HG03565 (cell line): ENCODE results near the gene ITGB6.
A peak's percentile ranks its signal among the peaks of the same experiment; 100 is the strongest.

Source experiments
- ATAC-seq: cut with Tn5 transposase; IDR thresholded peaks from one replicate; pipeline ENCODE4 v1.9.1; 2021; ENCODE audit warnings: mild to moderate bottlenecking, moderate library complexity; ENCODE audit not compliant: unreplicated experiment

The ITGB6 gene

DNA sequence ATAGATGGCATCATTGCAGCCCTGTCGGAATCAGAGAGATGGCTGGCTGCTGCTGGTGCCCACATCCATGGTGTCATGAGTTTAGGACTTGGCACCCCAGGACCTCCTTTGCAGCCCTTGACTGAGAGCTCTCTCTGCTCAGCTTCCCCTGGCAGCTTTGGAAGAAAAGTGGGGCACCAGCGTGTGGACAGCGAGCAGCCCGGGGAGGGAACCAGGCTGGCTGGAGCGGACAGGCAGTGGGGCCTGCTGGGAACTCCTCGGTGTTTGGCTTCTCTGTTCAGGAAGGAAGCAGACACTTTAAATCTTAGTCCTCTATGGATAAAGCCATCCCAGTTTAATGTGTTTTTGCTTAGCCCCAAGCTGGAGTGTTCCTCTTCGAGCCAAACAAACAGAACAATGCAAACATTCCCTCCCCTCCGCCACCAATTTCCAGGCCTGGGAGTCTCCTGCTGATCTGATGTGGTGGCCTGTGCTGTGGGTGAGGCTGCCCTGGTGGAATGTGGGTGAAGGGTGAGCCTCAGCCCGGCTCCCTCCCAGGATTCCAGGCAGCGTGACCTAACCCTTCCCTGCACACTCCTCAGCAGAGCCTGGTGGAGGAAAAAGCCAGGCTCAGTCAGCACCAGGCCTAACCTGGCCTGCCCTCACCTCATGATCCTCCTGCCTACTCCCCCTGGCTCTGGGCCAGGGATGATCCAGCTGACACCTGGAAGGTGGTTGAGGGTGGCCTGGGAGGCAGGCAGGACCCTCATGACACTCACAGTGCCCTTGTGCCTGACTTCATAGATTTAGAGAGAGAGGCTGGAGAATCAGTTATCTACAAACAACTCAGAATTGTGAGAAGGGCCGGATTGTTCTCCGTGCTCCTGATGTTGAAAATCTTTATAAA, 21.6 kb upstream of the ITGB6 start:
- no peak for ATAC-seq

DNA sequence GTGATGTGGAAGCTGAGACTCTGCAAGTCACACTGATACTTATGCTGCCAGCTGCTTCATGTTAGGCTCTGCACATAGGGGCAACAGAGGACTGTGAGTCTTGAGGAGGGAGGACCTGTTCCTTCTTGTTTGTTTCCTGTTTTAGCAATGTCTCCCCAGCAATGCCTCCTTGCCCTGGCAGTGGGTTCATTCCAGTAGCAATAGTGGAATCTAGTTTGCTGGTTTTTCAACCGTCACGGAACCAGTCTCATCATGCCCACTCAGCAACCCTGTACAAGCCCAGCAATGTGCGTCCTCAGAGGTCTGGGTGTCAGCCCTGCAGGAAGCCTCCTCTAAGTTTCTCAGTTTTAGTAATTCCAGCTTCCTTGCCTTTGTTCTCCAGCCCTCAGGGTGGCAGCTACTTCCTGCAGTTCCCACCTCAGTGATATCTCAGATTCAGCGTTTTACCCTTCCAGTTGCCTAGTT, 20.5 kb upstream of the ITGB6 start:
- ATAC-seq = no peak

DNA sequence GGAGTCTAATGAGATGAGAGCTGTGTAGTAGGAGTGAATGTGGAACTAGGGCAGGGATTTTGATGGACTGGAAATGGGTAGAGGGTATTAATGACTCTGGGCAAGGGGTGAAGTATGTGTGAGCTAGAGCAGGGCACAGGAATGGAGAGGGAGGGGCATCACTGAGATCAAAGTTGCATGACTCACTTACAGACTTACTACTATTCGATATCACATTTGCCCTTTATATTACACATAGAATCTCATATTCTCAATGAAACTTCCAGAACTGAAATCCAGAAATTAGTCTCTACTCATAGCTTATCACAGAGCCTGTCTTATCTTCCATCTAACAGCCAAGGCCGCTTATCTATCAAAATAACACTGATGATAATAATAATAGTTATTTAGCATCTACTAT, 20.0 kb upstream of the ITGB6 start:
- no peak for ATAC-seq

DNA sequence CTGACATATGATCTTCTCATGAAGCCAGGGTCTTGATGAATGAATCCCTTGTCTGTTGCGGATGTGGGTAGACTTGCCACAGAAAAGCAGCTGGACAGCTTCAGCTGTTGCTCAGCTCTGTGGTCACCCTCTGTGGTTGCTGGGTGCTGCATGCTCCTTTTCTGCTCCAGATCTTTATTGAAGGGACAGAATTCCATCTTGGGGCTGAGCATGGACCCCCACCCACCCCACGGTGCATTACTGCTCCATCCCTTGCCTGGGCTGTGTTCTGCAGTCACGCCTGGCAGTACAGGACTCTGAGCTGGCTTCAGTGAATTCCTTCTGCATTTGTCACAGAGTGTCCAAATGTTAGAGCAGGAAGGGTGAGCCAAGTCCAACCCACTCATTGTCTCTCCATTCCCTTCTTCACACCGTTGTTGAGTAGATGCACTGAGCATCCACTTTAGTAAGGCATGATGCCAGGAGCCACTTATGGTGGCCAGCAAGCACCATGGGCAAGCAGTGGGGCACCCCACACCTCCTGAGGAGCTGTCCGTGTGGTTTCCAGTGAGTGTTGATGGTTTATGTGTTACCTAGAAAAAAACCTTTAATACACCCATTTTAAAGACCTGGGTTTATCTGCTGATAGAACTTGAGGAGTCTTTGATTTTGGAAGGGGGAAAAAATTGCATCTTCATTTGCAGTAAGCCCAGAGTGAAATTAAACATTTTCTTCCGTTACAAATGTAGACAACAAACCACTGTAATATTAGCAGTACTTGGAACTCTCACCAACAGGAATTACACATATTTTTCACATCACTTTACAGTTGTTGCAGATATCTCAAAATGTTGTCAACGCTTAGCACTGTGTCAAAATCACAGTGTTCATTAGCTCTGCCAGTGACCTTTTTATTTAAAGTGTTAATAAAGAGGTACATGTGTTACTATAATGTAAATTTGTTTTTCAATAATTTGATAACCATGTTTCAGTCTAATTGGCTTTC, 14.7 kb upstream of the ITGB6 start:
- ATAC-seq = no peak

DNA sequence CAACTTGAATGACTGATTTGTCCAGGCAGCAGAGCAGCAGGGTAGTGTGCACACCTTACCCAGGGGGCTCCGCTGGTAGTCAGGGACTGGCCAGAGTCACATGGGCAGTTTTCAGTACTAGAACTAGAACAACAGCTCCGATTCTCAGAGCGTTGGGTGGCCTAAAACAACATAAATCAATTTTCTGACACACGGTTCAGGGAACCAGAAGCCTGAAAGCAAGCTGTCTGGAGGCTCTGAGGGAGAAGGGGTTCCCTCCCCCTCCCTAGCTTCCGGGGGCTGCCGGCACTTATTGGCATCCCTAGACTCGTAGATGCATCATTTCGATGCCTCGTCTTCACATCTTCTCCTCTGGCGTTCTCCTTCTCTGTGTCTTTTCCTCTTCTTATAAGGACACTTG, 13.4 kb upstream of the ITGB6 start:
- no peak for ATAC-seq

DNA sequence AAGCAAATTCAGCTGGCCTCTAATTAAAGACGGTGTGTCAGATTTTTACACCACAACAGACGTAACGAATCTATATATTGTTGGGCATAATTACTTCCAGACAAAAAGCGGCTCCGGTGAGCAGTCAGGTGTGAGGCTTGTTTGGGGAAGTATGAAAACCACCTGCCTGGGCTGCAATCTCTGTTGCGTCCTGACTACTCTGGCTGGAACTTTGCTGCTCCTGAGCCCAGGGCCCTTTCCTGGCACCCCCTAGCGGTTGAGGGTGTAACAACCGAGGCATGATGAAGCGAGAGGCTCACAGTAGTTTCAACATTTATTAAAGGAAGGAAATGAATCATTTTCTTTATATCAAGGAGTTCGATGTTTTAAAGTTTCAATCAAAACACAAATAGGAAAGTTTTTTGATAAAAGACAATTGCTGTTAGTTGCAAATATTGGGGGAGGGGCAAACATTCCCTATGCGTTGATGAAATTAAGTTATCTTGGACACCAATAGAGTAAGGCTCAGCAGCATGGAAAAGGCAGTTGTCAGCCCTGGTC, 10.6 kb upstream of the ITGB6 start:
- peak; percentile 92 for ATAC-seq

DNA sequence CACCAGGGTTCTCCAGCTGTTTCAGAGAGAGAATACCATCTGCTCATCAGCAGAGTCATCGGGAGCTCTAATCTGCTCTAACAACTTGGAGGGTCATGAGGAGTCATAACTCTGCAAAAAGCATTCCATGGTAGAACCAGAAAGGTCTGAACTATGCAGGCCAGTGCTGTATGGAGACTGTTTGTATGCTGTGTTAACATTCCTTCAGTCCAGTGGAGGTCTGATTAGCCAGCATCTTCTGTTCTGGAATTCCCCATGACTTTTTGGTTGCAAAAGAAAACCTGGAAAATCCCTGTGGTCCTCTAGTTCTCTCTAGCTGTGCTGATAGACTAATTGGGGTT, 9.4 kb upstream of the ITGB6 start:
- ATAC-seq = no peak

DNA sequence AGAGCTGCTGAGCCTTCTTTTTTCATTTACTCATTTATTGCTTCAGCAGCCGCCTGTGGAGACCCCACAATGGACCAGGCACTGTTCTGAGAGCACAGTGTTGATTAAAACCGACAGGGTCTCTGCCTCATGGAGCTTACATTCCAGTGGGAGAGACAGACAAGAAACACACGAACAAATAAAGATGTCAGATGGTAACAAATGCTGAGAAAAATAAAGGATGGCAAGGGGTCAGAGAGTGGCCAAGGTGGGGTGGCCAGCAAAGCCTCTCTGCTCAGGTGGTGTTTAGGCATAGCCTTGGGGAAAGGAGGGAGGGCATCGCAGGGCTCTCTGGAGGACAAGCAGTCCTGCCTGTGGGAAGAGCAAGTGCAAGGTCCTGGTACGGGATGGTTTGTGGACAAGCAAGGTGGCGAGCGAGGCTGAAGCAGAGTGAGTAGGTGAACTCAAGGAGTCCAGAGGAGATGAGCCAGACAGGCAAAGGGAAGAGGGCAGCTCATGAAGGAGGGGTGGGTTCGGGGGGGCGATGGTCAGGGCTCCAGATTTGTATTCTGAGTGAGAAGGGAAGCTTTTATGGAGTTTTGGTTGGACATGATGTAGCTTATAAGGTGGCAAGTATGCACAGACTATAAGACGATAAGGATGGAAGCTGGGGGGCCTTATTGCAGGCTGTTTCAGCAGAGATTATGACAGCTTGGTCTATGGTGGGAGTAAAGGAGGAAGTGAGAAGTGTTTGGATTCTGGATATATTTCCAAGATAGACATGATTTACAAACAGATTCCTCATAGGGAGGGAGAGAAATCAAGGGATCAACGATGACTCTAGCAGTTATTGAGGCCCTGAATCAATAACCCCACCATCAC, 8.8 kb upstream of the ITGB6 start:
- no peak for ATAC-seq

DNA sequence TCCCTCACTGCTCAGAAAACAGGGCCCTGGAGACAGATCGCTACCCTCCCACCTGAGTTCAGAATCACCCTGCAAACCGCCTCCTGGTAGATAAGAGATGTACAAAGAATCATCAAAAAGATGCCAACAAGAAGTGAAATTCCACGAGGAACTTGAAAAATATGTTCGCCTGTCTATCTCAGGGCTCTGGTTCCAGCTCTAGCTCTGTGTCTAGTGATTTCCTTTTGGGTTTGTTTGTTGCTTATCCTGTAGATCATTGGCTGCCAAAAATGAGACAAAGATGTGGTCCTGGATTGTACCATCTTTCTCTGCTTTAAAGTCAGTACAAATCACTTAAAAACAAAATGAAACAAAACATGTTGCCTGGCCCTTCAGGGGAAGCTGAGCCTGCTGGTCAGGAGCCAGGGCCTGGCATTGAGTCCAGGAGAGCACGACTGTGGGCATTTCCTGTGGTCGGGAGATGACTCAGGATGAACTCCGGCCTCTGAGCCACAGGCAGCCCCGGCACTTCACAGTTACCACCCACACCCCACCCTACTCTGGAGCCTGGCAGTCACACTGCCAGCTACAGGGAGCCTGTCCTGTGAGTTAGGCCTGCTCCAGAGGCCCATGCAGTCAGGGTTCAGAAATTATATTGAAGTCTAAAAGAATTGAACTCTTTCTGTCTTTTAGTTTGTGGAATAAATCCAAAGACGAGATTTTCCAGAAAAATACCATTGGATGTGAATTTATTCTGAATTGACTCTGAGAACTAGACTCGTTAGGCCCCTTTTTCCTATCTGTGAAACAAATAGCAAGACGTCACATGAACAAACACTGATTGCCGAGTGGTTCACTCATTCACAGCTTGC, 8.0 kb upstream of the ITGB6 start:
- no peak for ATAC-seq

DNA sequence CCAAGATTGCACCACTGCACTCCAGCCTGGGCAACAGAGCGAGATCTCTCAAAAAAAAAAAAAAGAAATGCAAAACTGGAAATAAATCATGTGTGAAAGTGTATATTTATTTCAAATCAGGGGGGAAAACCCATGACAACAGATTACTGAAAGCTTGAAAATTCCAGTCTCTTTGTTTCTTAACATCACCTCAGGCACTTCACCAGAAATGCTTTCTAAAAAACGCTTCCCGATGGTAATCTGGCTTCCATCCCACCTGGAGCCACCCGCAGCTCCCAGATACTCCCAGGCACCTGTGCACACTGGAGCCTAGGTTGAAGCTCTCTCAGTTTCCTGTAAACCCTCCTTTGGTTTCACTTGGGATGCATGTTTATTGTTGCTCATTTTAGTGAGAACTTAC, 7.2 kb upstream of the ITGB6 start:
- no peak for ATAC-seq

DNA sequence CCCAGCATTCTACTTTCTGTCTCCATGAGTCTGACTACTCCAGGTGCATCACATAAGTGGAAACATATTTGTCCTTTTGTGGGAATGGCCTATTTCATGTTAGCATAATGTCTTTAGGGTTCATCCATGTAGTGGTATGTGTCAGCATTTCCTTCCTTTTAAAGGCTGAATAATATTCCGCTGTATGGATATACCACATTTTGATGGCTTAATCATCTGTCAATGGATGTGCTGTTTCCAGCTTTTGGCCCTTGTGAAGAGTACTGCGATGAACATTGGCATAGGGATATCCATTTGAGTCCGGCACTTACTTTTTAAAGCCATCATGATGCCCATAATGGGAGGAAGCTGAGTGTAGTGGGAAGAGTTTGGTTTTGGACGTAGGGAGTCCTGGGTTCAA, 6.4 kb upstream of the ITGB6 start:
- no peak for ATAC-seq

DNA sequence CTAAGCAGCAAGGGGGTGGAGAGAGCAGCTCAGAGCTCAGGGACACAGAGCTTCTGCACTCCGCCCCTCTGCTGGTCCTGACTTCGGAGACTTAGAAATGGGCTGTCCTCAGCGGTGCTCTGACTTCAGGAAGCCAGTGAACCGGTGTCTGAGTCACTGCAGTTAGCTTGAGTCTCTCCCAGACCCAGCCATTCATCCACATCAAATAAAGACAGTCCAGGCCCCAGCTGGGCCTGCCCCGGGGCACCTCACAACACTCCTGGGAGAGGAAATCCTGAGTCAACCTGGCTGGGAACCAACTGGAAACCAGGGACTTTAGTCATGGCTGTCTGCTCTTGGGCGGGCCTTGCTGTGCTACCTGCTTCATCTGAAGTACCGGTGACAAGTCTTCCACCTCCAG, 5.4 kb upstream of the ITGB6 start:
- no peak for ATAC-seq

DNA sequence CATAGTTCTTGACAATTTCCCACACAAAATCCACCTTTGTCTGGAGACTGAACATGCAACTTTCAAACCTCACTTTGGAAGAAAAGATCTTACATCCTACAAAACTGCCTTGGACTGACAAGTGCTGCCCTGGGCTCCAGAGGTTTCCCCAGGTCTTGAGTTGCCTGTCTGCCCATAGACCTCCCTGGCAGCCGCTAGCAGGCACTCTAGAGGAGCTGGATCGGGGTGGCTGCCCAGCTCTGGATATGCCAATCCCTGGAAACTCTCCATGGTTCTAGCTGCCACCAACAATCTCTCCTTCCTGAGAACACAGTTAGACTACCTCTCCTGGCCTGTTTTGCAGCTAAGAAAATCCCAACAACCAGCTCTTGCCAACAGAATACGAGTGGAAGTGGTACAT, 3.4 kb upstream of the ITGB6 start:
- ATAC-seq = no peak

DNA sequence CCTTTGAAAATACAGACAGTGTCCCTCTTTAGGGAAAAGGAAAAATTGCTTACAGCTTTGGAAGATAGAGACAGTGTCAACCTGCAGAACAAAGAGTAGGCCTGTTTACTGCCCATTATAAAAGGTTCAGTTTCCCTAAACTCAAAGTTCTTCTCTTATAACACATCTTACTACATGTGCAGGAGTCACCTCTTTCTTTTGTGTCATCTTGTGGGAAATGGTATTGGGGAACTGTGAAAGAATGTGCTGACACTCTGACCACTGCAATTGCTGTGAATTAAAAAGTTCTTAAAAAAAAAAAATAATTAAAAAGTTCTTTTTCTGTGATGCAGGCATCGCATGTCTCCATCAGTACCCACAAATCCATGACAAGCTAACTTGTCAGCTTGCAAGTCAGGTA, 2.9 kb upstream of the ITGB6 start:
- ATAC-seq = no peak

DNA sequence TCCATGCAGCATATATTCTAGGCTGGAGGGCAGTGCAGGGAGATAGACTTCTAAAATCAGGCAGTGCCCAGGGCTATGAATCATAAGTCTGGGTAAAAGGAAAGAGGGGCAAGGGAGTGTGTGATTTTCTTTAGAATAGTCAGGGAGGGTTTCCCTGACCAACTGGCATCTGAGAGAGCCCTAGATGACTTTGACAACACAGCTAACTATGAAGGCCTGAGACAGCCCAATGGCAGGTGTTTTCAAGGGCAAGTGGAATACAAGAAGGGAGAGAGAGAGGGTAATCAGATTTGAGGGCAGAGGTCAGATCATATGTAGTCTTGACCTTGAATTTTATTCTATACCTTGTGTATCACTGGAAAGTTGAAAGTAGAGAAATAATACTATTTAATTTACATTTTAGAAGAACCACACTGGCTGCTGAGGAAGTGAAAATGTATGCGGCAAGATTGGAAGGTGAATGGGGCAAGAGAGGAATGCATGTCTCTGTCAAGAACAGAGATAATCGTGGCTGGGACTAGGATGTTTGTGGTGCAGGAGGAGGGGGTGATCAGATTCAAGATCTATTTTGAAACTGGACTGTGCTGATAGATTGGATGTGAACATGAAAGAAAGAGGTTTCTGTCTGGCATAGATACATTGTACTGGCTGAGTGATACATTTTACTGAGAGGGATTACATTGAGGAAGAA, 1.9 kb upstream of the ITGB6 start:
- no peak for ATAC-seq

DNA sequence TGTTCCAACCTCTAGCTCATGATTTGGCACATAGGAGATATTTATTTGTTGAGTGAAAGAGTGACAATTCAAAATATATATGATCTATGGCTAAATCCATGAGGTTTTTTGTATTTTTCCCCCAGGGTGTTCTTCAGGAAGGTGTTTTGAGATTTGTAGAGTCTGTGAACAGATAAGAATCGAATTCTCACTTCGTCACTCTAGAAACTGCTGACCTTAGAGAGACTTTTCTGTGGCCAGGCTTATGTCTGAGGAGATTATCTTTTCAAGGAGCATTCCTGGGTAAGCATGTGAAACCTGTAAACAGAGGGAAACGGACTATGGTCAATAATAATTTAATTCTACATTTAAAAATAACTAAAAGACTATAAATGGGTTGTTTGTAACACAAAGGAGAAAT, 849 bp upstream of the ITGB6 start:
- no peak for ATAC-seq

DNA sequence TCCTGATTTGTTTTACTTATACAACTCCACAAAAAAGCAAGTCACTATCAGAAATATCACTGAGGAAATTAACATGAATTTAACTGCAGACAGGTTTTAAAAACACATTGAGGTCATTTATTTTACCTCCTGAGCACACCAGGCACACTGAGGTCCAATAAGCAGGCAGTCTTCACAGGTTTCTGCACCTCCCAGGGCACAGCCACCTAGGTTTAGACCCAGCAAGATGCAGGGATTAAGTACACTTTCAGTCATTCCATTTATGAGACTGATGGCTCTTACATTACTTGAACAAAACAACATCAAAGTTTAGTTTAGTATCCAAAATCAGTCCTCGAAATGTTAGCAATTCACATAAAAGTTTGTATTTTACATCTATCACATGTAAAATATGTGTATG, 1.0 kb downstream of the ITGB6 start:
- ATAC-seq = no peak

DNA sequence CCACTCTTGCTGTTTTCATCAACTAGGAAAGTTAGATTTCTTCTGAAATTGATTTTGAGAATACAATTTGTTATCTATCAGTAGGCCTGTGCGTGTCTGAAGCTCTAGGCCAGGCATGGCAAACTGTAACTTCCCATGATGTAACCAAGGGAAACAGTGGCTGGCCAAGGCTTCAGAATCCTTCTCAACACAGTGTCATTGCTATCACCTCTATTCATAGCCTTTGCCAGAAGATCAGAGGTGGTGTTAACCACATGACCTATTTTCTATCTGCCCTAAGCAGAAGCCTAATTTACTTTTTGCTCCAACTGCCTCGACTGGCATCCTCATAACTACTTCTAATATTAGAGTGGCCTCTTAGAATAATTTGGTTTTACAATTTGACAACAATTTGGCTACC, 2.5 kb downstream of the ITGB6 start:
- no peak for ATAC-seq

DNA sequence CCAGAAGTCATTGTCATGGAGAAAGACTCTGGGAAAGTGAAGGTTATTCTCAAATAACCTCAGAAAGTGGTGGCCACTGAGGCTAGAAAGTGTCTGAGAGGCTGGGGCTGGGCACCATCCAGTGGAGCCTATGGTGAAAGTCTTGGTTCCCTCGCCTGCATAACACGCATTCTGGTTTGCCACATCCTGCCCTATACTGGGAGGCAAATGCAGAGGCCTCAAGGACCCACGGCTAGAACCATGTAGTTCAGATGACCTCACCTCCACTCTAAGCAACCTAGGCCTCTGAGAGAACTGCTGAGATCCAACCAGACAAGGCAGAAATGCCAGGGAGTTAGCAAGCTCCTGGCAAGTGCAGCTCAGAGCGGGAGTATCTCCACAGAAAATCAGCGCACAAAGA, 5.1 kb downstream of the ITGB6 start:
- ATAC-seq = no peak
